Ishikawa (cell line): Measurements from ENCODE around the gene RABGAP1L.

Experiments
- CEBPB ChIP-seq: IDR thresholded peaks from 2 replicates; pipeline ENCODE4 v1.6.1; 2012
- CREB1 ChIP-seq: IDR thresholded peaks from 2 replicates; pipeline ENCODE4 v1.6.1; 2012; ENCODE audit warnings: low read depth
- EGR1 ChIP-seq: IDR thresholded peaks from 2 replicates; pipeline ENCODE4 v1.6.1; 2012
- EP300 ChIP-seq: IDR thresholded peaks from 2 replicates; pipeline ENCODE4 v1.6.1; 2012; ENCODE audit warnings: borderline replicate concordance
- FOXM1 ChIP-seq: IDR thresholded peaks from 2 replicates; pipeline ENCODE4 v1.6.1; 2012; ENCODE audit warnings: low read depth, borderline replicate concordance
- MAX ChIP-seq: IDR thresholded peaks from 2 replicates; pipeline ENCODE4 v1.6.1; 2012
- NFIC ChIP-seq: IDR thresholded peaks from 2 replicates; pipeline ENCODE4 v1.6.1; 2012
- RAD21 ChIP-seq: IDR thresholded peaks from 2 replicates; pipeline ENCODE4 v1.6.1; 2012; ENCODE audit warnings: low read depth
- REST ChIP-seq: IDR thresholded peaks from 2 replicates; pipeline ENCODE4 v1.6.1; 2012; ENCODE audit warnings: low read depth, mild to moderate bottlenecking
- TAF1 ChIP-seq: IDR thresholded peaks from 2 replicates; pipeline ENCODE4 v1.6.1; 2012; ENCODE audit warnings: low read depth, mild to moderate bottlenecking
- TCF12 ChIP-seq: IDR thresholded peaks from 2 replicates; pipeline ENCODE4 v1.6.1; 2012; ENCODE audit warnings: low read depth
- TEAD4 ChIP-seq: IDR thresholded peaks from 2 replicates; pipeline ENCODE4 v1.6.1; 2012
- YY1 ChIP-seq: IDR thresholded peaks from 2 replicates; pipeline ENCODE4 v1.6.1; 2012; ENCODE audit warnings: low read depth
- ZBTB7A ChIP-seq: IDR thresholded peaks from 2 replicates; pipeline ENCODE4 v1.6.1; 2012; ENCODE audit warnings: low read depth
- TF ChIP-seq, protein P1 (sequence below): IDR thresholded peaks from 2 replicates; pipeline ENCODE4 v1.6.1; 2012

Gene RABGAP1L

GRCh38 chr1:174996476-174996875, 837.2 kb downstream of the RABGAP1L start:
- TF ChIP-seq NFIC (no peak), EP300 (no peak), TEAD4 (0 out of 2 replicates have a peak, but pooled peaks have one; percentile 17)

DNA sequence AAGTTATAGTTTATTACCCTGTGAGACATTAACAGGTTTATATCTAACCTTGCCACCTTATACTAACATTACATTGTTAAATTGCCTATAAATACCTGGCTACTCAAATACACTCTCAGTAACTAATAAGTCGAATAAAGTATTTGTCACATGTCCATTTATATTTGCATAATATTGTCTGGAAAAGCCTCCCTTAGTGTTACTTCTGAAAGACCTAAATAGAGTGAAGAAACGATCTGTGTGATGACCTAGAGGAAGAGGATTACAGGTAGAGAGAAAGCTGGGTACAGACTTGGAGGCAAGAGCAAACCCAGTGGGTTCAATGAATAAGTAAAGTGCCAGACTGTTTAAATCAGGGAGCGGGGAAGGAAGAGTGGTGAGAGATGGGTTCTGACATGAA, 837.7 kb downstream of the RABGAP1L start:
- TF ChIP-seq TAF1 (no peak), YY1 (no peak), NFIC (no peak), TEAD4 (no peak), MAX (no peak), RAD21 (no peak), EP300 (no peak)

GRCh38 chr1:174998569-174999215, 839.4 kb downstream of the RABGAP1L start:
- TF ChIP-seq CEBPB = no peak
- peak; percentile 35; the same call in 1 of the 2 replicates for TF ChIP-seq RAD21

- TF ChIP-seq EGR1 (peak; percentile 56), RAD21 (no peak), EP300 (no peak), TEAD4 (no peak), YY1 (peak; percentile 97), TCF12 (peak; percentile 70), CEBPB (0 out of 2 replicates have a peak, but pooled peaks have one; percentile 2), CREB1 (peak; percentile 95), NFIC (peak; percentile 33; the same call in 1 of the 2 replicates), FOXM1 (0 out of 2 replicates have a peak, but pooled peaks have one; percentile 65), TAF1 (peak; percentile 61; the same call in 1 of the 2 replicates), REST (no peak), MAX (peak; percentile 80), ZBTB7A (no peak)
- TF ChIP-seq, protein P1, sequence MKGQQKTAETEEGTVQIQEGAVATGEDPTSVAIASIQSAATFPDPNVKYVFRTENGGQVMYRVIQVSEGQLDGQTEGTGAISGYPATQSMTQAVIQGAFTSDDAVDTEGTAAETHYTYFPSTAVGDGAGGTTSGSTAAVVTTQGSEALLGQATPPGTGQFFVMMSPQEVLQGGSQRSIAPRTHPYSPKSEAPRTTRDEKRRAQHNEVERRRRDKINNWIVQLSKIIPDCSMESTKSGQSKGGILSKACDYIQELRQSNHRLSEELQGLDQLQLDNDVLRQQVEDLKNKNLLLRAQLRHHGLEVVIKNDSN = peak; percentile 94
Observed at GRCh38 chr1:174999216-174999935, 840.1 kb downstream of the RABGAP1L start.

- TF ChIP-seq TEAD4 (peak; percentile 25; the same call in 1 of the 2 replicates), TAF1 (peak; percentile 50; the same call in 1 of the 2 replicates), MAX (peak; percentile 96), CEBPB (no peak)
Observed at GRCh38 chr1:174999936-175000696, 840.8 kb downstream of the RABGAP1L start, which contains the start of gene CACYBP. CACYBP (plus strand) TSS chr1:174999947; CDS start chr1:175000181, 234 bp downstream.

- TF ChIP-seq MAX = no peak
- no peak for TF ChIP-seq CEBPB
- TF ChIP-seq RAD21 = no peak
- no peak for TF ChIP-seq NFIC
- TF ChIP-seq, protein P1 = no peak
- TF ChIP-seq REST = no peak
Observed at GRCh38 chr1:175000697-175001187, 841.4 kb downstream of the RABGAP1L start.
